WTC11 (cell line): ENCODE results near the gene RYR3. TPM values are rescaled to one million over a fixed set of nuclear protein-coding genes. Genes with fewer than 3 reads are reported as not detected.

Experiments
- ATAC-seq: fragments of 200-7000 bp; cut with Tn5 transposase; 2 replicates; pipeline ENCODE4 v1.10.0; 2021; ENCODE audit warnings: mild to moderate bottlenecking, moderate library complexity
- CTCF ChIA-PET: fragments of 300-600 bp; sonication (Branson Sonifier 250); formaldehyde crosslinking; loops from one replicate; lab custom pipeline; 2021; ENCODE audit warnings: antibody characterized with exemption; lab: Charles Lee
- POLR2A ChIA-PET: fragments of 350-600 bp; sonication (Branson Sonifier 250); formaldehyde crosslinking; loops from one replicate; lab custom pipeline; 2021; ENCODE audit warnings: antibody characterized with exemption; lab: Charles Lee
- DNase-seq: peaks from one replicate; pipeline ENCODE4 v3.0.0; 2021; ENCODE audit warnings: low spot score
- H3K27ac Mint-ChIP-seq: 2 replicates; pipeline ENCODE4 v1.8.0; 2021; ENCODE audit warnings: mixed read lengths
- H3K27me3 Mint-ChIP-seq: 2 replicates; pipeline ENCODE4 v1.8.0; 2021; ENCODE audit warnings: low read depth, mild to moderate bottlenecking, moderate library complexity, mixed read lengths
- H3K36me3 Mint-ChIP-seq: 2 replicates; pipeline ENCODE4 v1.8.0; 2021; ENCODE audit warnings: mixed read lengths
- H3K4me1 Mint-ChIP-seq: 2 replicates; pipeline ENCODE4 v1.8.0; 2022; ENCODE audit warnings: mixed read lengths
- H3K4me3 Mint-ChIP-seq: 2 replicates; pipeline ENCODE4 v1.8.0; 2021; ENCODE audit warnings: mild to moderate bottlenecking, moderate library complexity, mixed read lengths
- H3K9me3 Mint-ChIP-seq: 2 replicates; pipeline ENCODE4 v1.8.0; 2021; ENCODE audit warnings: mixed read lengths
- FOXK1 ChIP-seq: sonication (generic); formaldehyde crosslinking; IDR thresholded peaks from 2 replicates; pipeline ENCODE4 v1.8.0; 2022; ENCODE audit warnings: mild to moderate bottlenecking, moderate library complexity, missing genetic modification reagents
- HMGA2 ChIP-seq: fragments of 250-450 bp; sonication (Bioruptor Pico); IDR thresholded peaks from 2 replicates; pipeline ENCODE4 v1.4.0; 2021; ENCODE audit warnings: mild to moderate bottlenecking, moderate library complexity
- IRF2 ChIP-seq: sonication (generic); formaldehyde crosslinking; IDR thresholded peaks from 2 replicates; pipeline ENCODE4 v1.8.0; 2022; ENCODE audit warnings: low read depth, missing genetic modification reagents, borderline replicate concordance
- NFE2L1 ChIP-seq: sonication (generic); formaldehyde crosslinking; IDR thresholded peaks from 2 replicates; pipeline ENCODE4 v1.8.1; 2023; ENCODE audit warnings: missing genetic modification reagents
- NFYB ChIP-seq: sonication (generic); formaldehyde crosslinking; conservative IDR thresholded peaks from 2 replicates; pipeline ENCODE4 v1.8.0; 2022; ENCODE audit warnings: low read depth, missing genetic modification reagents
- NR2C2 ChIP-seq: sonication (generic); formaldehyde crosslinking; IDR thresholded peaks from 2 replicates; pipeline ENCODE4 v1.8.0; 2022; ENCODE audit warnings: mild to moderate bottlenecking, missing genetic modification reagents
- RELA ChIP-seq: sonication (generic); formaldehyde crosslinking; IDR thresholded peaks from 2 replicates; pipeline ENCODE4 v1.8.1; 2022; ENCODE audit warnings: missing genetic modification reagents, mild to moderate bottlenecking, borderline replicate concordance
- SOX15 ChIP-seq: fragments of 250-450 bp; sonication (Bioruptor Pico); IDR thresholded peaks from 2 replicates; pipeline ENCODE4 v1.9.0; 2021; ENCODE audit warnings: mild to moderate bottlenecking
- TCF7 ChIP-seq: sonication (generic); formaldehyde crosslinking; IDR thresholded peaks from 2 replicates; pipeline ENCODE4 v1.8.0; 2022; ENCODE audit warnings: mild to moderate bottlenecking, low read depth, missing genetic modification reagents, moderate library complexity
- total RNA-seq: library from RNA; stranded (reverse); gene quantifications from 3 replicates; pipeline ENCODE4 v1.2.3, GENCODE V29; 2021
- TF ChIP-seq, protein P1 (sequence below): fragments of 200-600 bp; IDR thresholded peaks from 2 replicates; pipeline ENCODE4 v1.8.0; 2022; ENCODE audit warnings: antibody characterized with exemption
- TF ChIP-seq, protein P2 (sequence below): sonication (generic); formaldehyde crosslinking; IDR thresholded peaks from 2 replicates; pipeline ENCODE4 v1.8.1; 2023; ENCODE audit warnings: mild to moderate bottlenecking, missing genetic modification reagents, moderate library complexity
- TF ChIP-seq, protein P3 (sequence below): sonication (generic); formaldehyde crosslinking; IDR thresholded peaks from 2 replicates; pipeline ENCODE4 v1.8.0; 2022; ENCODE audit warnings: missing genetic modification reagents
- TF ChIP-seq, protein P4 (sequence below): sonication (generic); formaldehyde crosslinking; IDR thresholded peaks from 2 replicates; pipeline ENCODE4 v1.8.0; 2023; ENCODE audit warnings: missing genetic modification reagents
- TF ChIP-seq, protein P5 (sequence below): sonication (generic); formaldehyde crosslinking; IDR thresholded peaks from 2 replicates; pipeline ENCODE4 v1.8.0; 2022; ENCODE audit warnings: mild to moderate bottlenecking, missing genetic modification reagents
- TF ChIP-seq, protein P6 (sequence below): fragments of 250-450 bp; sonication (Bioruptor Pico); IDR thresholded peaks from 2 replicates; pipeline ENCODE4 v1.9.0; 2021; ENCODE audit warnings: mild to moderate bottlenecking
- TF ChIP-seq, protein P7 (sequence below): sonication (generic); formaldehyde crosslinking; IDR thresholded peaks from 2 replicates; pipeline ENCODE4 v1.8.1; 2023; ENCODE audit warnings: mild to moderate bottlenecking, missing genetic modification reagents

Gene RYR3
- total RNA-seq, 1 experiment from 2014 or later: 1.4 TPM

DNA sequence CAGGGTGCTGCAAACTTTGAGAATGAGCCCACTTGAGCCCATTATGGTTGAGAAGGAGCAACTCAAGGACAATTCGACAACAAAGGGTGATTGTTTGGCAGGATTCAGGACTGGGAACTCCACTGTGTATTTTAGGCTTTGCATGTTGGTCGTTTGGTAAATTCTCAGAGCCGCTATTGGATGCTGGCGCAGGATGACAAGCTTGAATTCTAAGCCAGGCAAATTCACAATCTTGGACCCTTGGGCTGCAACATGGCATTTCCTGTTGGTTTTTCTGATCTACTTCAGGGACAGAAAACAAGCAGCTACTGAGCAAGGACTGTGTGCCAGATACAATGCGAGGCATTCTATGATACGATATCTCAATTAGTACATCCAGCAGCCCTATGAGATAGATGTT is 82.8 kb downstream of the RYR3 start (continued):
- no peak for TF ChIP-seq SOX15 (CRISPR knock-in tag)
- TF ChIP-seq FOXK1 (CRISPR knock-in tag): no peak
- TF ChIP-seq, protein P1, sequence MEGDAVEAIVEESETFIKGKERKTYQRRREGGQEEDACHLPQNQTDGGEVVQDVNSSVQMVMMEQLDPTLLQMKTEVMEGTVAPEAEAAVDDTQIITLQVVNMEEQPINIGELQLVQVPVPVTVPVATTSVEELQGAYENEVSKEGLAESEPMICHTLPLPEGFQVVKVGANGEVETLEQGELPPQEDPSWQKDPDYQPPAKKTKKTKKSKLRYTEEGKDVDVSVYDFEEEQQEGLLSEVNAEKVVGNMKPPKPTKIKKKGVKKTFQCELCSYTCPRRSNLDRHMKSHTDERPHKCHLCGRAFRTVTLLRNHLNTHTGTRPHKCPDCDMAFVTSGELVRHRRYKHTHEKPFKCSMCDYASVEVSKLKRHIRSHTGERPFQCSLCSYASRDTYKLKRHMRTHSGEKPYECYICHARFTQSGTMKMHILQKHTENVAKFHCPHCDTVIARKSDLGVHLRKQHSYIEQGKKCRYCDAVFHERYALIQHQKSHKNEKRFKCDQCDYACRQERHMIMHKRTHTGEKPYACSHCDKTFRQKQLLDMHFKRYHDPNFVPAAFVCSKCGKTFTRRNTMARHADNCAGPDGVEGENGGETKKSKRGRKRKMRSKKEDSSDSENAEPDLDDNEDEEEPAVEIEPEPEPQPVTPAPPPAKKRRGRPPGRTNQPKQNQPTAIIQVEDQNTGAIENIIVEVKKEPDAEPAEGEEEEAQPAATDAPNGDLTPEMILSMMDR: no peak
- TF ChIP-seq, protein P2, sequence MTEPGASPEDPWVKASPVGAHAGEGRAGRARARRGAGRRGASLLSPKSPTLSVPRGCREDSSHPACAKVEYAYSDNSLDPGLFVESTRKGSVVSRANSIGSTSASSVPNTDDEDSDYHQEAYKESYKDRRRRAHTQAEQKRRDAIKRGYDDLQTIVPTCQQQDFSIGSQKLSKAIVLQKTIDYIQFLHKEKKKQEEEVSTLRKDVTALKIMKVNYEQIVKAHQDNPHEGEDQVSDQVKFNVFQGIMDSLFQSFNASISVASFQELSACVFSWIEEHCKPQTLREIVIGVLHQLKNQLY (CRISPR knock-in tag): no peak

DNA sequence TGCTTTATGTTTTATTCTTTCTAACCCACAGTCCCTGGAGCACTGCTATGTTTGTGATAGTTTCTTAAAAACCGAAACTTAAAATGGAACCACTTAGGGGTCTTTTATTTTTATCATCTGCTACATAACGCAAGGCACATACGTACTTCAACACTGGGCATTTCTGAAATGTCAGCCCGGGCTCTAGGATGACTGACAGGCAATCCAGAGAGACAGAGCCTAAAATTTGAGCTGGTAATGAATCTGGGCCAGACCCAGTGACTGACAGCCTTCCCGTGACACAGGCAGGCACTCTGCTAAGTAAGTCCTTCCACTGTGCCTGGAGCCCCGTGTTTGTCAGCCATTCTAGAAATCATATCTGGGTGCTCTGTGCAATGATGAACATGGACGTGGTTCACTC is 84.6 kb downstream of the RYR3 start:
- POLR2A ChIA-PET: no interaction called here
- no peak for DNase-seq
- CTCF ChIA-PET: interaction anchor here (0.5 to 2.1 kb wide), 3 partner anchors 85 to 306 kb away, joined by 4 to 7 read pairs (median 6); partner anchors contain the start of gene RYR3
- Mint-ChIP-seq H3K36me3 (no peaks in the 10 kb centered on the region), H3K9me3 (no peaks in the 10 kb centered on the region), H3K27ac (no peak overlapping the region), H3K27me3 (no peaks in the 10 kb centered on the region), H3K4me3 (no peak overlapping the region), H3K4me1 (peaks cover 27% of the 10 kb centered on the region)
- no peak for ATAC-seq
- TF ChIP-seq NFYB (CRISPR knock-in tag): no peak
- TF ChIP-seq NR2C2: no peak
- TF ChIP-seq HMGA2 (CRISPR knock-in tag): no peak
- TF ChIP-seq, protein P3, sequence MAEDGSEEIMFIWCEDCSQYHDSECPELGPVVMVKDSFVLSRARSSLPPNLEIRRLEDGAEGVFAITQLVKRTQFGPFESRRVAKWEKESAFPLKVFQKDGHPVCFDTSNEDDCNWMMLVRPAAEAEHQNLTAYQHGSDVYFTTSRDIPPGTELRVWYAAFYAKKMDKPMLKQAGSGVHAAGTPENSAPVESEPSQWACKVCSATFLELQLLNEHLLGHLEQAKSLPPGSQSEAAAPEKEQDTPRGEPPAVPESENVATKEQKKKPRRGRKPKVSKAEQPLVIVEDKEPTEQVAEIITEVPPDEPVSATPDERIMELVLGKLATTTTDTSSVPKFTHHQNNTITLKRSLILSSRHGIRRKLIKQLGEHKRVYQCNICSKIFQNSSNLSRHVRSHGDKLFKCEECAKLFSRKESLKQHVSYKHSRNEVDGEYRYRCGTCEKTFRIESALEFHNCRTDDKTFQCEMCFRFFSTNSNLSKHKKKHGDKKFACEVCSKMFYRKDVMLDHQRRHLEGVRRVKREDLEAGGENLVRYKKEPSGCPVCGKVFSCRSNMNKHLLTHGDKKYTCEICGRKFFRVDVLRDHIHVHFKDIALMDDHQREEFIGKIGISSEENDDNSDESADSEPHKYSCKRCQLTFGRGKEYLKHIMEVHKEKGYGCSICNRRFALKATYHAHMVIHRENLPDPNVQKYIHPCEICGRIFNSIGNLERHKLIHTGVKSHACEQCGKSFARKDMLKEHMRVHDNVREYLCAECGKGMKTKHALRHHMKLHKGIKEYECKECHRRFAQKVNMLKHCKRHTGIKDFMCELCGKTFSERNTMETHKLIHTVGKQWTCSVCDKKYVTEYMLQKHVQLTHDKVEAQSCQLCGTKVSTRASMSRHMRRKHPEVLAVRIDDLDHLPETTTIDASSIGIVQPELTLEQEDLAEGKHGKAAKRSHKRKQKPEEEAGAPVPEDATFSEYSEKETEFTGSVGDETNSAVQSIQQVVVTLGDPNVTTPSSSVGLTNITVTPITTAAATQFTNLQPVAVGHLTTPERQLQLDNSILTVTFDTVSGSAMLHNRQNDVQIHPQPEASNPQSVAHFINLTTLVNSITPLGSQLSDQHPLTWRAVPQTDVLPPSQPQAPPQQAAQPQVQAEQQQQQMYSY: no peak
- no peak for TF ChIP-seq NFE2L1 (CRISPR knock-in tag)
- TF ChIP-seq, protein P4, sequence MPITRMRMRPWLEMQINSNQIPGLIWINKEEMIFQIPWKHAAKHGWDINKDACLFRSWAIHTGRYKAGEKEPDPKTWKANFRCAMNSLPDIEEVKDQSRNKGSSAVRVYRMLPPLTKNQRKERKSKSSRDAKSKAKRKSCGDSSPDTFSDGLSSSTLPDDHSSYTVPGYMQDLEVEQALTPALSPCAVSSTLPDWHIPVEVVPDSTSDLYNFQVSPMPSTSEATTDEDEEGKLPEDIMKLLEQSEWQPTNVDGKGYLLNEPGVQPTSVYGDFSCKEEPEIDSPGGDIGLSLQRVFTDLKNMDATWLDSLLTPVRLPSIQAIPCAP (CRISPR knock-in tag): no peak
- TF ChIP-seq, protein P5, sequence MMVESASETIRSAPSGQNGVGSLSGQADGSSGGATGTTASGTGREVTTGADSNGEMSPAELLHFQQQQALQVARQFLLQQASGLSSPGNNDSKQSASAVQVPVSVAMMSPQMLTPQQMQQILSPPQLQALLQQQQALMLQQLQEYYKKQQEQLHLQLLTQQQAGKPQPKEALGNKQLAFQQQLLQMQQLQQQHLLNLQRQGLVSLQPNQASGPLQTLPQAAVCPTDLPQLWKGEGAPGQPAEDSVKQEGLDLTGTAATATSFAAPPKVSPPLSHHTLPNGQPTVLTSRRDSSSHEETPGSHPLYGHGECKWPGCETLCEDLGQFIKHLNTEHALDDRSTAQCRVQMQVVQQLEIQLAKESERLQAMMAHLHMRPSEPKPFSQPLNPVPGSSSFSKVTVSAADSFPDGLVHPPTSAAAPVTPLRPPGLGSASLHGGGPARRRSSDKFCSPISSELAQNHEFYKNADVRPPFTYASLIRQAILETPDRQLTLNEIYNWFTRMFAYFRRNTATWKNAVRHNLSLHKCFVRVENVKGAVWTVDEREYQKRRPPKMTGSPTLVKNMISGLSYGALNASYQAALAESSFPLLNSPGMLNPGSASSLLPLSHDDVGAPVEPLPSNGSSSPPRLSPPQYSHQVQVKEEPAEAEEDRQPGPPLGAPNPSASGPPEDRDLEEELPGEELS (CRISPR knock-in tag): no peak
- TF ChIP-seq RELA (CRISPR knock-in tag): no peak
- TF ChIP-seq, protein P6, sequence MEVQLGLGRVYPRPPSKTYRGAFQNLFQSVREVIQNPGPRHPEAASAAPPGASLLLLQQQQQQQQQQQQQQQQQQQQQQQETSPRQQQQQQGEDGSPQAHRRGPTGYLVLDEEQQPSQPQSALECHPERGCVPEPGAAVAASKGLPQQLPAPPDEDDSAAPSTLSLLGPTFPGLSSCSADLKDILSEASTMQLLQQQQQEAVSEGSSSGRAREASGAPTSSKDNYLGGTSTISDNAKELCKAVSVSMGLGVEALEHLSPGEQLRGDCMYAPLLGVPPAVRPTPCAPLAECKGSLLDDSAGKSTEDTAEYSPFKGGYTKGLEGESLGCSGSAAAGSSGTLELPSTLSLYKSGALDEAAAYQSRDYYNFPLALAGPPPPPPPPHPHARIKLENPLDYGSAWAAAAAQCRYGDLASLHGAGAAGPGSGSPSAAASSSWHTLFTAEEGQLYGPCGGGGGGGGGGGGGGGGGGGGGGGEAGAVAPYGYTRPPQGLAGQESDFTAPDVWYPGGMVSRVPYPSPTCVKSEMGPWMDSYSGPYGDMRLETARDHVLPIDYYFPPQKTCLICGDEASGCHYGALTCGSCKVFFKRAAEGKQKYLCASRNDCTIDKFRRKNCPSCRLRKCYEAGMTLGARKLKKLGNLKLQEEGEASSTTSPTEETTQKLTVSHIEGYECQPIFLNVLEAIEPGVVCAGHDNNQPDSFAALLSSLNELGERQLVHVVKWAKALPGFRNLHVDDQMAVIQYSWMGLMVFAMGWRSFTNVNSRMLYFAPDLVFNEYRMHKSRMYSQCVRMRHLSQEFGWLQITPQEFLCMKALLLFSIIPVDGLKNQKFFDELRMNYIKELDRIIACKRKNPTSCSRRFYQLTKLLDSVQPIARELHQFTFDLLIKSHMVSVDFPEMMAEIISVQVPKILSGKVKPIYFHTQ (CRISPR knock-in tag): no peak
- no peak for TF ChIP-seq TCF7 (CRISPR knock-in tag)
- TF ChIP-seq, protein P2 (CRISPR knock-in tag): no peak
- TF ChIP-seq, protein P1: no peak
- TF ChIP-seq, protein P7, sequence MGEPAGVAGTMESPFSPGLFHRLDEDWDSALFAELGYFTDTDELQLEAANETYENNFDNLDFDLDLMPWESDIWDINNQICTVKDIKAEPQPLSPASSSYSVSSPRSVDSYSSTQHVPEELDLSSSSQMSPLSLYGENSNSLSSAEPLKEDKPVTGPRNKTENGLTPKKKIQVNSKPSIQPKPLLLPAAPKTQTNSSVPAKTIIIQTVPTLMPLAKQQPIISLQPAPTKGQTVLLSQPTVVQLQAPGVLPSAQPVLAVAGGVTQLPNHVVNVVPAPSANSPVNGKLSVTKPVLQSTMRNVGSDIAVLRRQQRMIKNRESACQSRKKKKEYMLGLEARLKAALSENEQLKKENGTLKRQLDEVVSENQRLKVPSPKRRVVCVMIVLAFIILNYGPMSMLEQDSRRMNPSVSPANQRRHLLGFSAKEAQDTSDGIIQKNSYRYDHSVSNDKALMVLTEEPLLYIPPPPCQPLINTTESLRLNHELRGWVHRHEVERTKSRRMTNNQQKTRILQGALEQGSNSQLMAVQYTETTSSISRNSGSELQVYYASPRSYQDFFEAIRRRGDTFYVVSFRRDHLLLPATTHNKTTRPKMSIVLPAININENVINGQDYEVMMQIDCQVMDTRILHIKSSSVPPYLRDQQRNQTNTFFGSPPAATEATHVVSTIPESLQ (CRISPR knock-in tag): no peak
- no peak for TF ChIP-seq IRF2 (CRISPR knock-in tag)
